Fibroblast of the aortic adventitia (primary cell): ENCODE results near the gene SLX4. TPM values are rescaled to one million over a fixed set of nuclear protein-coding genes. Genes with fewer than 3 reads are reported as not detected.

Experiments
- DNase-seq: peaks from one replicate; pipeline ENCODE4 v3.0.0-alpha.2; 2010; ENCODE audit warnings: low read depth
- H3K4me3 ChIP-seq: 2 replicates; pipeline ENCODE4 v1.5.1; 2011; ENCODE audit warnings: low read depth, mild to moderate bottlenecking, control low read depth, low read length, moderate library complexity
- total RNA-seq: library from RNA; depleted of rRNA; stranded (reverse); fragments of >200 nt; gene quantifications from 2 replicates; pipeline ENCODE4 v1.2.3, GENCODE V29; 2012; ENCODE audit warnings: low replicate concordance
- TF ChIP-seq, protein P1 (sequence below): IDR thresholded peaks from 2 replicates; pipeline ENCODE4 v1.5.1; 2011; ENCODE audit warnings: mild to moderate bottlenecking, low read length, control low read depth, inconsistent platforms; ENCODE audit not compliant: insufficient read depth

The SLX4 gene
- total RNA-seq, 1 donor: 7.0 TPM

DNA sequence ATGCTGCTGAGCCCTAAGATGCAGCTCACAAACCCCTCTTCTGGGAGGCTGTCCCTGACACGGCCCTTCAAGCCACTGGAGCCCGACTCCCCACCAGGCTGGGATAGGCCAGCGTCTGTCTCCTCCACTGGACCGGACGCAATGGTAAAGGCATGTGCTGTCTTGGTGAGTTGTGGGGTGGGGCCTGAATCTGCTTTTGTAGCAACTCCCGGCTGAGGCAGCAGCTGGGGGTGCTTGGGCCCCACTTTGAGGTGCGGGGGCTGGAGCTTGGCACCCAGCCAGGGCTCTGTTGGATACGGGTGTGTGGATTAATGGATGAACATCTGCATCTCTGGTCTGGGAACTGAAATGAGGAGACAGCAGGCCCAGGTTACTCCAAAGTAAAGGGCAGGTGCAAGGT, 30.7 kb downstream of the SLX4 start:
- H3K4me3 ChIP-seq: no peak overlapping the region
- TF ChIP-seq, protein P1, sequence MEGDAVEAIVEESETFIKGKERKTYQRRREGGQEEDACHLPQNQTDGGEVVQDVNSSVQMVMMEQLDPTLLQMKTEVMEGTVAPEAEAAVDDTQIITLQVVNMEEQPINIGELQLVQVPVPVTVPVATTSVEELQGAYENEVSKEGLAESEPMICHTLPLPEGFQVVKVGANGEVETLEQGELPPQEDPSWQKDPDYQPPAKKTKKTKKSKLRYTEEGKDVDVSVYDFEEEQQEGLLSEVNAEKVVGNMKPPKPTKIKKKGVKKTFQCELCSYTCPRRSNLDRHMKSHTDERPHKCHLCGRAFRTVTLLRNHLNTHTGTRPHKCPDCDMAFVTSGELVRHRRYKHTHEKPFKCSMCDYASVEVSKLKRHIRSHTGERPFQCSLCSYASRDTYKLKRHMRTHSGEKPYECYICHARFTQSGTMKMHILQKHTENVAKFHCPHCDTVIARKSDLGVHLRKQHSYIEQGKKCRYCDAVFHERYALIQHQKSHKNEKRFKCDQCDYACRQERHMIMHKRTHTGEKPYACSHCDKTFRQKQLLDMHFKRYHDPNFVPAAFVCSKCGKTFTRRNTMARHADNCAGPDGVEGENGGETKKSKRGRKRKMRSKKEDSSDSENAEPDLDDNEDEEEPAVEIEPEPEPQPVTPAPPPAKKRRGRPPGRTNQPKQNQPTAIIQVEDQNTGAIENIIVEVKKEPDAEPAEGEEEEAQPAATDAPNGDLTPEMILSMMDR: no peak
- DNase-seq: no peak

DNA sequence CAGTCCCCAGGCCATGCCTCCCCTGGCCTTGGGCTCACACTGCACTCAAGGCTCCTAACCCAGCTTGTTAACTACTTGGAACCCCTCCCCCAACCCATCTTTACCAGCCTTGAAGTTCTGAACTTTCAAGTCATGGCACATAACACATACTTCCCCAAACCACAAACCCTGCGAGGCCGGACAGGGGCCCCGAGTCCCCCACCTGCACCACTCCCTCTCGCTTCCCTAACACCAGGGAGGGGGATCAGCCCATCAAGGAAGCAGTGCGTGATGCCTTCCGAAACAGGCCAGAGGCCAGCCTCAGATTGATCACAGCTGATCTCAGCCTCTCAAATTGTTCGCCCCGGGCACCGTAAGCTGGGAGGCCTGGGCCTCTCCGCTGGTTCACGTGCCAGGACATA, 31.2 kb downstream of the SLX4 start:
- no peak for DNase-seq
- TF ChIP-seq, protein P1: no peak

DNA sequence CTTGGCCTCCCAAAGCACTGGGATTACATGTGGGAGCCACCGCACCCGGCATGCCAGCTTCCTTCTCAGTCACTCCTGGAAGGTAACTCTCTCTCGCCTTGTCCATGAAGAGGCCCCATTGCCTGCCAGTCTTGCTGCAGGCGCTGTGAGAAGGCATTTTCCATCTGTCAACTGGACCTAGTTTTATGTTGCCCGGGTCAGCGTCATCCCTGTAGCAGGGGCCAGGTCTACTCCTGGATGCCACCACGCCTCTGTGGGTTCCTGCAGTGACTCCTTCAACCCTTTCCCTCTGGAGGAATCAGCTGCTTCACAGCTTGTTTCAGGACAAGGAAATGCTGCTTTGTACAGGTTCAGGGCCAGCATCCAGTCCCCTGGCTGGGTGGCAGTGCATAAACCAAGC, 31.6 kb downstream of the SLX4 start:
- TF ChIP-seq, protein P1: no peak
- no peak overlapping the region for H3K4me3 ChIP-seq
- DNase-seq: no peak

More for the DNA sequence above, 31.2 kb downstream of the SLX4 start:
- no peak overlapping the region for H3K4me3 ChIP-seq

DNA sequence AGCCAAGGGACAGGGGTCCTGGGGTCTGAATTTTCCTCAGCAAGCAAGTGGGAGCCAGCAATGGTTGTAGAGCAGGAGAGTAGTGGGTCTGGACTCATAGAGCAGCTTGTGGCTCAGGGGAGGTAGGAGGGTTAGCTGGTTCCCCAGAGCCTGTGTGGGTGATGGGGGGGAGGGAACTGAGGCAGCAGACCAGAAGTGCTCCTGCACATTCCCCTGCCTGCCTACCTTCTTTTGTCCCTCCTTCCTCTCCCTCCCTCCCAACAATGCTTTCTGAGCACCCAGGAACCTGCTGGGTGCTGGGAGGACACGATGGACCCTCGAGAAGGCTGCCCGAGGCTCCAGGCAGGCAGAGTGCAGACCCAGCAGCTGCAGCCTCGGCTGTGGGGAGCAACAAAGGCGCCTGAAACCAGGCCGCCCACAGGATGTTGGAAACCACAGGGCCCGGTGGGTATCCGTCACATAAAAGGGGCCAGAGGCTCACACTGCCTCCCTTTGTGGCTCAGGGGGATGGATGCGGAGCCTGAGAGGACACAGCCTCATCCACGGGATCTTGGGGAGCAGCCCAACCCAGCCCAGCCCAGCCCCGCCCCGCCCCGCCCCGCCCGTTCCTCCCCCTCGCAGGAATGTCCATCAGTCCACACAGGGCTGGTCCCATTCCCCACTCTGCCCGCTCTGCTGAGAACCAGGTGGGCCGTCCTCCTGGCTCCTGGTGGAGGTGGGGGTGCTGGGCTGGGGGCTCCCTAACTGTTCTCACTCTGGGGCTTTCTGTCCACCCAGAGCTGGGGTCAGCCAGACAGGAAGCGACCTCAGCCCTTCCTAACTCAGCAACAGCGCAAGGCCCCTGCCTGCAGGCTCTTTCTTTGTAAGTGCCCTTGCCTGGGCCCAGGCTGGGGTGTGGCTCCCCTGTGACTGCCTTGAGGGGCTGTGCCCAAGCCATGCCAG, 32.5 kb downstream of the SLX4 start:
- no peak for DNase-seq
- no peak overlapping the region for H3K4me3 ChIP-seq
- TF ChIP-seq, protein P1: no peak

DNA sequence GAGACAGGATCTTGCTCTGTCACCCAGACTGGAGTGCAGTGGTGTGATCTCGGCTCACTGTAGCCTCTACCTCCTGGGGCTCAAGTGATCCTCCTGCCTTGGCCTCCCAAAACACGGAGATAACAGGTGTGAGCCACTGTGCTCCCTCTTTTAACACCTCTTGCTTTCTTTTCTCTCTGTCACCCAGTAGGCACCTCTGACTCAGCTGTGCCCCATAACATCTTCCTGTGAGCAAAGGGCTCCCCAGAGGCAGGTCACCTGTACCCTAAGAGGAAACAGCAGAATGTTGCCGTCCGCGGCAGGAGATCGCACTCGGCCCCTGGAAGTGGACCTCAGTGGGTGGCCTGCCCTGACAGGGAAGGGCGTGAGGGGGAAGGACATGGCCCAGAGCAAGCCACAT, 33.3 kb downstream of the SLX4 start:
- TF ChIP-seq, protein P1: no peak
- H3K4me3 ChIP-seq: no peak overlapping the region
- DNase-seq: no peak

DNA sequence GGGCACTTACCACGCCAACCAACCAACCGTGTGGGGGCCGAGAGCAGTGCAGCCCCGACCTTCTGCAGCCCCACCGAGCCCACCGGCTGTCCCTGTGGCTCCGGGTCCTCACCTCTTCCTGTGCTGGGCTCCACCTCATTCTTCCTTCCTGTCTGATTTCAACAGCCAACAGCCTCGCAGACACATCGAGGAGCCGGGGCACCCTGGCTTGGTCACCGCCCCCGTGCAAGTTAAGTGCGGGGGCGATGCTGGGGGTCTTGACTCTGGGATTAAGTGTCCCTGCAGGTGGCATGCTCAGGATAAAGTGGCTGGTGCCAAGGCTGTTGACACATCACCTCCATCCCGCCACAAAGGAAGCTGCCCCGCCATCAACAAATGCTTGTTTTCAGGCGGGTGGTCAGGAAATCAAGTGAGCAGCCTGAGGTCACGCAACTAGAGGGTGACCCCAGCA, 34.1 kb downstream of the SLX4 start, which contains the start of gene NLRC3:
TSS of gene NLRC3 (minus strand) at position 102 of the 451 bp plus-strand sequence. CDS start 12,367 bp downstream, outside the sequence.
- TF ChIP-seq, protein P1: no peak
- no peak within 1 kb of the TSS for H3K4me3 ChIP-seq
- DNase-seq: no peak

DNA sequence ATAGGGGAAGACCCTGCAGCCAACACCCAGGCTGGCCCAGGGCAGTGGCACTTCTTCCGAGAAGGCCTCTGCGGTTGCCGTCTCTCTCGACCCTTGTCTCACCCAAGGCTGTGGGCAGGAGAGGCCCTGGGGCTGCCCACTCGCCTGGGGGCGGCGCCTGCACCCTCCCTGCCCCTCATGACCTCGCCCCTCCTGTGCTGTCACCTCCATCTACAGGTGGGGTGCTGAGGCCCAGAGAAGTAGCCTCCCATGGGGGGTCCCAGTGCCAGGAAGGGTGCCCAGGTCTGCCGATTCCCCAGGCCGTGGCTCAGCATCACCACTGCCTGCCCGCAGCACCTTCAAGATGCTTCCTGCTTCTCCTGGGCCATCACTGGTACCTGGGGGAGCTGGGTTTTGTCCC, 35.2 kb downstream of the SLX4 start:
- no peak for DNase-seq
- H3K4me3 ChIP-seq: no peak overlapping the region
- TF ChIP-seq, protein P1: no peak
